Body of pancreas (tissue), 4 donors: Measurements from ENCODE around the gene P2RY6. TPM values are rescaled to one million over a fixed set of nuclear protein-coding genes. Genes with fewer than 3 reads are reported as not detected.
A peak's percentile ranks its signal among the peaks of the same experiment; 100 is the strongest.

Source experiments
- ATAC-seq: fragments of 150-250 bp; one replicate; pipeline ENCODE4 v1.9.1; 2016
- DNase-seq, 4 donors: peaks; one replicate each; pipeline ENCODE4 v3.0.0-alpha.2; 2019
- H3K27ac ChIP-seq, 4 donors: fragments of 200-600 bp; sonication (generic); 1 replicate in 3 of 4; 2 replicates in 1 of 4; pipeline versions ENCODE4 v1.5.1 to v1.6.1; 2016 to 2019; ENCODE audit warnings: mild to moderate bottlenecking in 1 of 4, mixed read lengths in 1 of 4, moderate library complexity in 1 of 4
- H3K27me3 ChIP-seq, 2 donors: fragments of 200-600 bp; sonication (generic); one replicate each; pipeline ENCODE4 v1.6.0; 2016; ENCODE audit warnings: mild to moderate bottlenecking in 1 of 2
- H3K36me3 ChIP-seq, 2 donors: fragments of 200-600 bp; sonication (generic); replicated peaks in 1 of 2; 2 replicates each; pipeline ENCODE4 v1.5.1; 2016; ENCODE audit warnings: low read depth in 2 of 2; ENCODE audit not compliant: insufficient read depth in 1 of 2
- H3K4me1 ChIP-seq: fragments of 200-600 bp; sonication (generic); one replicate; pipeline ENCODE4 v1.6.0; 2016
- H3K4me3 ChIP-seq, 2 donors: fragments of 200-600 bp; sonication (generic); 1 replicate in 1 of 2; 2 replicates in 1 of 2; pipeline ENCODE4 v1.5.1; 2016 to 2019
- H3K9me3 ChIP-seq, 3 donors: fragments of 200-600 bp; sonication (generic); 1 replicate in 2 of 3; 2 replicates in 1 of 3; pipeline ENCODE4 v1.5.1; 2016
- POLR2A ChIP-seq, 3 donors: fragments of 450-650 bp; IDR thresholded peaks; one replicate each; pipeline ENCODE4 v1.6.1; 2016; ENCODE audit warnings: antibody characterized with exemption in 3 of 3, mild to moderate bottlenecking in 2 of 3
- WGBS, 2 donors: methylation state at CpG; one replicate each; pipeline ENCODE4 v1.1.5; 2017; 5-methylcytosine and 5-hydroxymethylcytosine counted together
- intact Hi-C: fragments of 100-400 bp; cut with DNase I; formaldehyde crosslinking; loops from one replicate; pipeline ENCODE4 v1.15.1; 2023
- total RNA-seq, 2 donors: library from RNA; depleted of rRNA; stranded (reverse); fragments of >200 nt; gene quantifications; one replicate each; pipeline ENCODE4 v1.1.0, GENCODE V29; 2016
- TF ChIP-seq, protein P1 (sequence below), 7 experiments: fragments of 450-650 bp in 4 of 7; fragments of 200-600 bp in 3 of 7; sonication (generic) in 3 of 7; IDR thresholded peaks; one replicate each; pipeline ENCODE4 v1.5.1; 2016 to 2019; ENCODE audit warnings: antibody characterized with exemption in 7 of 7

Gene P2RY6
- total RNA-seq, 2 donors from 2014 or later: not detected

- no peak overlapping the region for H3K4me3 ChIP-seq
- TF ChIP-seq POLR2A (IDR thresholded peaks at IDR 0.05): no peak
- TF ChIP-seq, protein P1, sequence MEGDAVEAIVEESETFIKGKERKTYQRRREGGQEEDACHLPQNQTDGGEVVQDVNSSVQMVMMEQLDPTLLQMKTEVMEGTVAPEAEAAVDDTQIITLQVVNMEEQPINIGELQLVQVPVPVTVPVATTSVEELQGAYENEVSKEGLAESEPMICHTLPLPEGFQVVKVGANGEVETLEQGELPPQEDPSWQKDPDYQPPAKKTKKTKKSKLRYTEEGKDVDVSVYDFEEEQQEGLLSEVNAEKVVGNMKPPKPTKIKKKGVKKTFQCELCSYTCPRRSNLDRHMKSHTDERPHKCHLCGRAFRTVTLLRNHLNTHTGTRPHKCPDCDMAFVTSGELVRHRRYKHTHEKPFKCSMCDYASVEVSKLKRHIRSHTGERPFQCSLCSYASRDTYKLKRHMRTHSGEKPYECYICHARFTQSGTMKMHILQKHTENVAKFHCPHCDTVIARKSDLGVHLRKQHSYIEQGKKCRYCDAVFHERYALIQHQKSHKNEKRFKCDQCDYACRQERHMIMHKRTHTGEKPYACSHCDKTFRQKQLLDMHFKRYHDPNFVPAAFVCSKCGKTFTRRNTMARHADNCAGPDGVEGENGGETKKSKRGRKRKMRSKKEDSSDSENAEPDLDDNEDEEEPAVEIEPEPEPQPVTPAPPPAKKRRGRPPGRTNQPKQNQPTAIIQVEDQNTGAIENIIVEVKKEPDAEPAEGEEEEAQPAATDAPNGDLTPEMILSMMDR (IDR thresholded peaks at IDR 0.05): no peak
- no peak for ATAC-seq
- H3K4me1 ChIP-seq: no peaks in the 10 kb centered on the region
- 86 to 90% methylated on average over 11 of the region's 11 CpGs for WGBS, 2 donors
- intact Hi-C loops: no loop called here
- H3K27ac ChIP-seq: no peak overlapping the region
- no peaks in the 10 kb centered on the region for H3K36me3 ChIP-seq
- no peak for DNase-seq
- H3K27me3 ChIP-seq: no peaks in the 10 kb centered on the region
- H3K9me3 ChIP-seq: no peaks in the 10 kb centered on the region
Measured at GRCh38 chr11:73249853-73250783, 22.0 kb upstream of the P2RY6 start.

DNA sequence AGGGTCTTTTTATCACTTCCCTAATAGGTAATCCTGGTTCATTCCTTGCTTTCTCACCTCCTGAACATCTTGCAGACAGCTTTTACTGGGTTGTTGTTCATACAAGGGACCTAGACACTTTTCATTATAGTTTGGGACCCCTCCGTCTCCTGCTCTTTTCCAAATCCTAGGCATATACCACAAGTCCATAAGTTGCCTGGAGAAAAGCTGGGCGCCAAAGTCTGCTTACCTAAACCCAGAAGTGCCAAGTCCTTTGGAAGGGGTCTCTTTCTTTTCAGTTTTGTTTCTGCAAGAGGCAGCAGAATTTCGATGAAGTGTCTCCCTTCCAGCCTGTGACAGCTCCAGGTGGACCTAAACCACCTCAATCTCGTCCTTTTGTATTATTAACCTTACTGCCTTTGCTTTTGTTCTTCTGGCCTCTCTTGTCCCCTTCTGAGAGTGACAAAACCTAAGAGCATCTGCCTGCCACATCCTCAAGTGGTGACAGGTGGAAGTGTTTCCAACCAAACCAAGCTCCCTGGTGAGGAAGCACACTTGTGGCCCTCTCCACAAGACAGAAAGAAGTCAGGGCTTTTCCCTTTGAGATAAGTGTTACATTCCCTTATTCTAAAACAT is 19.5 kb upstream of the P2RY6 start:
- Histone ChIP-seq H3K4me3 (no peak overlapping the region), H3K36me3 (no peaks in the 10 kb centered on the region), H3K27ac (no peak overlapping the region), H3K27me3 (no peaks in the 10 kb centered on the region), H3K9me3 (no peaks in the 10 kb centered on the region), H3K4me1 (no peaks in the 10 kb centered on the region)
- 80 to 81% methylated on average over 4 of the region's 4 CpGs for WGBS, 2 donors
- intact Hi-C loops: no loop called here
- ATAC-seq (no peak), DNase-seq (no peak)
- TF ChIP-seq POLR2A (IDR thresholded peaks at IDR 0.05): no peak

DNA sequence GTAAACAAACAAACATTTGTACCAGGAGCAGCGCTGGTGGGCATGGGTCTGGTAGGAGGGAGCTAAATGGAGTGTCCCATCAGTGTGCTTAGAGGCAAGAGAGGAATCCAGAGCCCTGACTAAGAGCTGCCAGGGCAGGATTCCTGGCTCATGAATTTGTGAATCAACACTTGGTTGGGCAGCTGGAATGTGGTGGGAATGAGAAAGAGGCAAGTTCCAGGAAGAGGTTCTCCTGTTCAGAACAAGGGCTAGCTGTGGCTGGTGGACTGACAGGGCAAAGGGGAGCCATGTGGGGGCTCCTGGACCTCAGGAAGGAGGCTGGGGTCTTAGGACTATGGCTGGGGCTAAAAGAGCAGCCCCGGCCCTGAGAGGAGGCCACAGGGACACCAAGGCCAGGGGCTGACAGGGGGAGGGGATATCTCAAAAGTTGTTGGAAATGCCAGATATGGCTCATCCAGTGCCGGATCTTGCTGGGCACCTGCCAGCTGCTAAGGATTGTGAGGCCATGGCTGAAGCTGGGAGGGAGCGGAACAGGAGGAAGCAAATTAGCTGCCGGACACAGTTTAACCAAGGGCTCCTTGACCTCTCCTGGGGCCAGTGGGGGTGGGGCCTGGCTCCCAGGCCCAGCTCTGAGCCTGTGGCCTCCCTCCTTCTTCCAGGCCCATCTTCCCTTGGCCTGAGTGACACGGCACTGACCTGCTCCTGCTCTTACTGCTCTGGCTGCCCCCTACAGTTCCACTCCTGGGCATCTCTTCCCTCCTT is 14.6 kb upstream of the P2RY6 start:
- peak; percentile 55 for ATAC-seq
- Histone ChIP-seq H3K9me3 (no peaks in the 10 kb centered on the region), H3K4me1 (no peaks in the 10 kb centered on the region), H3K4me3 (no peak overlapping the region), H3K27ac (peak overlapping the region in 2 of 4 donors; percentile 0 to 4), H3K36me3 (no peaks in the 10 kb centered on the region), H3K27me3 (no peaks in the 10 kb centered on the region)
- TF ChIP-seq, protein P1 (IDR thresholded peaks at IDR 0.05): no peak
- TF ChIP-seq POLR2A (IDR thresholded peaks at IDR 0.05): no peak
- DNase-seq: no peak
- intact Hi-C loops: no loop called here
- 66 to 79% methylated on average over 6 of the region's 6 CpGs for WGBS, 2 donors

DNA sequence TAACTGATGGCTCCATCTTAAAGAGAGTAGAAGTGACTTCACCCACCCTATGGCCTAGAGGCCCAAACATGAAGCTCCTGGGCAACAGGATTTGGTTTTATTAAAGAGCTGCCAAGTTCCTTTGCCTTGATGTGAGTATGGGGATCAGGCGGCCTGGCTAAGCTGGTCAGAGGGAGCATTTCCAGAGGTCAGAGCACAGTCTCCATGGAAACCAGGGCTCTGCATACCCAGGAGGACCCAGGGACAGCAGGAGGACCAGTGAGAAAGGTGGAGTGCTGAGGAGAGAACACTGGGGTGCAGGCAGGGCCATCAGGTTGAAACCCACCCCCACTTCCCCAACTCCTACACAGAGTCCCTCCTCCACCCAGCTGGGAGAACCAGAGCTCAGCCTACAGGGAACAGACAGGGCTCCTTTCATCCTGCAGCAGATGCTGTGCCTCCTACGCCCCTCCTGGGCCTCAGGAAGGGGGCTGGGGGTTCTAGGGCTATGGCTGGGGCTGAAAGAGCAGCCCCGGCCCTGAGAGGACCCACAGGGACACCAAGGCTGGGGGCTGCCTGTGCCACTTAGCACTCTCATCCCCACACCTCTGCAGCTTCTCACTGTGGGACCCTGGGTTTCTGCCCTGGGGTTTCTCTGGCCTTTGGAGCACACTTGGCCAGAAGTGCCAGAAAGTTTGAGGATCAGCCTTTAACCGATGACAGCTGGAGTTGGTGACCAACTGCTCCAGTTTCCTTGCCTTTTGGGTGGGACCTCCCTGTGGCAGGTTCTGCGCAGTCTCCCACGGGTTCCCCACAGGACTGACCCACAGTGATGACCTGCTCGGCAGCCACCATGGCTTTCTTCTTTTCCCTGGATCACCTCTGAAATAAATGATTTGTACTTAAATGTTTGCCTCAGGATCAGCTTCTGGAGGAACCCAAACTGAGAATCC is 13.8 kb upstream of the P2RY6 start:
- ATAC-seq (no peak), DNase-seq (no peak)
- no peaks in the 10 kb centered on the region for H3K9me3 ChIP-seq
- no peaks in the 10 kb centered on the region for H3K4me1 ChIP-seq
- H3K27ac ChIP-seq: peak overlapping the region in 1 of 4 donors; percentile 0
- 85 to 86% methylated on average over 5 to 7 of the region's 7 CpGs for WGBS, 2 donors
- no peaks in the 10 kb centered on the region for H3K27me3 ChIP-seq
- intact Hi-C loops: no loop called here
- no peak overlapping the region for H3K4me3 ChIP-seq
- TF ChIP-seq, protein P1 (IDR thresholded peaks at IDR 0.05): no peak
- no peak for TF ChIP-seq POLR2A (IDR thresholded peaks at IDR 0.05)
- no peaks in the 10 kb centered on the region for H3K36me3 ChIP-seq
